ENCODE measurements around the gene VPS37D. TPM values are rescaled to one million over a fixed set of nuclear protein-coding genes. Genes with fewer than 3 reads are reported as not detected.

VPS37D gene
- total RNA-seq, 1 experiment from 2014 or later = 0.85 TPM

GRCh38 chr7:73696372-73696771 lies 28.7 kb downstream of the VPS37D start:
- peak overlapping the region; percentile 56 for H3K56ac ChIP-seq (ENCODE audit: insufficient read length, low read depth, low read length)
- H3K27ac Mint-ChIP-seq = no peak overlapping the region
- H2BK120ac ChIP-seq (ENCODE audit: low read depth, low read length, poor library complexity, severe bottlenecking) = no peak overlapping the region
- H3K9me3 Mint-ChIP-seq = no peaks in the 10 kb centered on the region
- no CpG with 5 or more reads among the region's 4 CpGs for WGBS (ENCODE audit: extremely low coverage, insufficient read length, low lambda C conversion rate)
- H3K14ac ChIP-seq (ENCODE audit: insufficient read depth, low read length) = no peak overlapping the region
- H3K4ac ChIP-seq (ENCODE audit: low read depth, low read length) = no peak overlapping the region
- H4K8ac ChIP-seq (replicated peaks; ENCODE audit: insufficient read length, low read depth, low read length) = no peak overlapping the region
- H3K4me1 Mint-ChIP-seq = no peaks in the 10 kb centered on the region
- no peak overlapping the region for H2AK5ac ChIP-seq (ENCODE audit: insufficient read length, low read length)
- no peaks in the 10 kb centered on the region for H3K79me2 ChIP-seq (ENCODE audit: insufficient read depth, low read length)
- H3K4me3 Mint-ChIP-seq = no peak overlapping the region
- H3K9ac ChIP-seq (ENCODE audit: extremely low read depth, insufficient read length, low read length) = no peak overlapping the region
- H4K5ac ChIP-seq (ENCODE audit: insufficient read length, low read depth, low read length) = no peak overlapping the region
- no peak overlapping the region for H3T11ph ChIP-seq (ENCODE audit: low read length)
- no peak overlapping the region for H2BK5ac ChIP-seq (ENCODE audit: insufficient read length, low read length)
- no peaks in the 10 kb centered on the region for H3K23me2 ChIP-seq (ENCODE audit: insufficient read length, low read depth, low read length, poor library complexity, severe bottlenecking)
- TF ChIP-seq CTCF (conservative IDR thresholded peaks at IDR 0.05) = no peak
- H2BK12ac ChIP-seq (ENCODE audit: insufficient read length, low read depth, low read length) = no peak overlapping the region
- no peak overlapping the region for H3K18ac ChIP-seq (ENCODE audit: insufficient read length, low read depth, low read length)
- no peaks in the 10 kb centered on the region for H3K79me1 ChIP-seq (ENCODE audit: insufficient read depth, low read depth, low read length, poor library complexity, severe bottlenecking)
- H3K23ac ChIP-seq (ENCODE audit: insufficient read length, low read depth, low read length) = no peak overlapping the region
- H3K27me3 ChIP-seq (ENCODE audit: insufficient read depth, low read length) = no peaks in the 10 kb centered on the region
- no peak overlapping the region for H2BK20ac ChIP-seq (ENCODE audit: low read depth, low read length, poor library complexity, severe bottlenecking)
- H4K20me1 ChIP-seq (ENCODE audit: control insufficient read depth, insufficient read depth, insufficient read length) = no peaks in the 10 kb centered on the region
- H3K27ac ChIP-seq (ENCODE audit: insufficient read length, low read depth, low read length) = no peak overlapping the region
- no peak overlapping the region for H2AFZ ChIP-seq (ENCODE audit: low read length)
- H3K36me3 Mint-ChIP-seq (ENCODE audit: insufficient read depth in 1 of 3, low read depth in 3 of 3) = peaks cover 41 to 75% (median 59%) of the 10 kb centered on the region in 3 experiments
- no peaks in the 10 kb centered on the region for H3K9me3 ChIP-seq (ENCODE audit: control insufficient read depth, low read depth, low read length)
- no peak overlapping the region for H3K4me2 ChIP-seq (ENCODE audit: insufficient read depth, insufficient read length, low read length)
- no peak overlapping the region for H4K91ac ChIP-seq (ENCODE audit: insufficient read length, low read depth, low read length)
- DNase-seq = no peak
- H2BK15ac ChIP-seq (ENCODE audit: low read depth, low read length) = no peak overlapping the region
- H3K4me1 ChIP-seq (ENCODE audit: insufficient read depth, low read length) = no peaks in the 10 kb centered on the region
- no peaks in the 10 kb centered on the region; the same call in 1 of the 2 replicates for H3K27me3 Mint-ChIP-seq (ENCODE audit: low read depth)

Data from H9 (cell line).